ENCODE results near the gene LBH.
A peak's percentile ranks its signal among the peaks of the same experiment; 100 is the strongest.

Gene LBH

DNA sequence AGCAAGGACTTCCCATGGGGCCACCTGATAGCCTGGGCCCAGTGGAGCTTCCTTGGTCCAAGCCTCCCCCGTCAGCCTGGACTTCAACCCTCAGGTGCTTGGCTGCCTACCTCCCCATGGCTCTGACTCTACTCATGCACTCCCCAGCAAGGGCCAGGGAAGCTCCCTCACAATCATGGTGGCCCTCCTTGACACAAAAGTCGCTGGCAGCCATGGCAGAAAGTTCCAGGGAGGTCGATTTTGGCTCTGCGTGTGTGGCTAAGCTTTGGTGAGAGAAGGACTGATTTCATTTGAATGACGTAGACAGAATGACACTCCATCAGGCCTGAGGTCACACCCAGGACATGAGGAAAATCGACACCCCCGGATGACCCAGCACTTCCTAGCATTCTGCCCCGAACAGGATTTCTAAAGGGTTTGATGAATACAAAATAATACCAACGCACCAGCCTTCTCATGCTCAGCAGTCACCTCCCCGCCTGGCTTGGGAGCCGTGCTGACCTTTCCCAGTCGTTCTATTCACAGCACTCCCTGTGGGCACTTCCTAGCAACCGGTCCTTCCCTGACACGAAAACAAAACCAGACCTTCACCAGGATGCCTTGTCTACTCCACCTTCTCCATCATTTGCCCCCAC lies 52.7 kb downstream of the LBH start:
- H2AFZ ChIP-seq (ENCODE audit: low read depth, low read length), result no peak overlapping the region
- no peak overlapping the region for H3K4me2 ChIP-seq (ENCODE audit: insufficient read depth, low read length)
- TF ChIP-seq EZH2 (IDR thresholded peaks at IDR 0.05; ENCODE audit: borderline replicate concordance, low read depth, low read length, severe bottlenecking), result no peak
- TF ChIP-seq, protein P1, sequence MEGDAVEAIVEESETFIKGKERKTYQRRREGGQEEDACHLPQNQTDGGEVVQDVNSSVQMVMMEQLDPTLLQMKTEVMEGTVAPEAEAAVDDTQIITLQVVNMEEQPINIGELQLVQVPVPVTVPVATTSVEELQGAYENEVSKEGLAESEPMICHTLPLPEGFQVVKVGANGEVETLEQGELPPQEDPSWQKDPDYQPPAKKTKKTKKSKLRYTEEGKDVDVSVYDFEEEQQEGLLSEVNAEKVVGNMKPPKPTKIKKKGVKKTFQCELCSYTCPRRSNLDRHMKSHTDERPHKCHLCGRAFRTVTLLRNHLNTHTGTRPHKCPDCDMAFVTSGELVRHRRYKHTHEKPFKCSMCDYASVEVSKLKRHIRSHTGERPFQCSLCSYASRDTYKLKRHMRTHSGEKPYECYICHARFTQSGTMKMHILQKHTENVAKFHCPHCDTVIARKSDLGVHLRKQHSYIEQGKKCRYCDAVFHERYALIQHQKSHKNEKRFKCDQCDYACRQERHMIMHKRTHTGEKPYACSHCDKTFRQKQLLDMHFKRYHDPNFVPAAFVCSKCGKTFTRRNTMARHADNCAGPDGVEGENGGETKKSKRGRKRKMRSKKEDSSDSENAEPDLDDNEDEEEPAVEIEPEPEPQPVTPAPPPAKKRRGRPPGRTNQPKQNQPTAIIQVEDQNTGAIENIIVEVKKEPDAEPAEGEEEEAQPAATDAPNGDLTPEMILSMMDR (IDR thresholded peaks at IDR 0.05; ENCODE audit: borderline replicate concordance, extremely low read depth, low read length, poor library complexity, severe bottlenecking), result no peak
- peaks cover 8% of the 10 kb centered on the region for H3K4me1 ChIP-seq (ENCODE audit: insufficient read depth, low read length)
- no peaks in the 10 kb centered on the region for H3K36me3 ChIP-seq (ENCODE audit: insufficient read depth, low read length)
- DNase-seq (no peak), ATAC-seq (ENCODE audit: insufficient read depth, low read depth) (no peak)
- H3K79me2 ChIP-seq (ENCODE audit: insufficient read depth, low read length), result no peaks in the 10 kb centered on the region
- H3K4me3 ChIP-seq (ENCODE audit: low read depth in 1 of 2, low read length in 2 of 2), result no peak overlapping the region
- H3K27me3 ChIP-seq (ENCODE audit: insufficient read depth, low read length, poor library complexity), result no peaks in the 10 kb centered on the region
- no peaks in the 10 kb centered on the region for H3K9me3 ChIP-seq (ENCODE audit: insufficient read depth, low read length, severe bottlenecking)
- no peaks in the 10 kb centered on the region for H4K20me1 ChIP-seq (ENCODE audit: insufficient read depth, low read length)
- no peak overlapping the region for H3K27ac ChIP-seq (ENCODE audit: low read length)
- H3K9ac ChIP-seq (ENCODE audit: low read depth, low read length), result no peak overlapping the region

DNA sequence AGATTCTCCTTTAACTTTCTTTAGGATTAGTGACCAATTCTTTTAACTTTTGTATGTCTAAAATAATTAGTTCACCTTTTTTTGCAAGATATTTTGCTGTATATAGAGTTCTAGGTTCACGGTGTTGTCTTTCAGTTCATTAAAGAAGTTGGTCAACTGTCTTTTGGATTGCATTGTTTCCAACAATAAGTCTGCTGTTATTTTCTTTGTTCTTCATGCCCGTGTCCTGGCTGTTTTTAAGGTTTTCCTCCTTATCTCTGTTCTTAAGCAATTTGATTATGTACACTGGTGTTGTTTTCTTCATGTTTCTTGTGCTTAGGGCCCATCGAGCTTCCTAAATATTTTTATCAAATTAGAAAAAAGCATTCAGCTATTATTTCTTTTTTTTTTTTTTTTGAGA lies 54.4 kb downstream of the LBH start:
- peaks cover 8% of the 10 kb centered on the region for H3K4me1 ChIP-seq (ENCODE audit: insufficient read depth, low read length)
- no peaks in the 10 kb centered on the region for H3K36me3 ChIP-seq (ENCODE audit: insufficient read depth, low read length)
- no peak for ATAC-seq (ENCODE audit: insufficient read depth, low read depth)
- H2AFZ ChIP-seq (ENCODE audit: low read depth, low read length), result no peak overlapping the region
- H3K4me3 ChIP-seq (ENCODE audit: low read depth in 1 of 2, low read length in 2 of 2), result no peak overlapping the region
- H4K20me1 ChIP-seq (ENCODE audit: insufficient read depth, low read length), result no peaks in the 10 kb centered on the region
- TF ChIP-seq, protein P1 (IDR thresholded peaks at IDR 0.05; ENCODE audit: borderline replicate concordance, extremely low read depth, low read length, poor library complexity, severe bottlenecking), result no peak
- H3K27me3 ChIP-seq (ENCODE audit: insufficient read depth, low read length, poor library complexity), result no peaks in the 10 kb centered on the region
- H3K4me2 ChIP-seq (ENCODE audit: insufficient read depth, low read length), result no peak overlapping the region
- no peak overlapping the region for H3K27ac ChIP-seq (ENCODE audit: low read length)
- H3K79me2 ChIP-seq (ENCODE audit: insufficient read depth, low read length), result no peaks in the 10 kb centered on the region
- H3K9ac ChIP-seq (ENCODE audit: low read depth, low read length), result no peak overlapping the region
- no peaks in the 10 kb centered on the region for H3K9me3 ChIP-seq (ENCODE audit: insufficient read depth, low read length, severe bottlenecking)
- no peak for DNase-seq

DNA sequence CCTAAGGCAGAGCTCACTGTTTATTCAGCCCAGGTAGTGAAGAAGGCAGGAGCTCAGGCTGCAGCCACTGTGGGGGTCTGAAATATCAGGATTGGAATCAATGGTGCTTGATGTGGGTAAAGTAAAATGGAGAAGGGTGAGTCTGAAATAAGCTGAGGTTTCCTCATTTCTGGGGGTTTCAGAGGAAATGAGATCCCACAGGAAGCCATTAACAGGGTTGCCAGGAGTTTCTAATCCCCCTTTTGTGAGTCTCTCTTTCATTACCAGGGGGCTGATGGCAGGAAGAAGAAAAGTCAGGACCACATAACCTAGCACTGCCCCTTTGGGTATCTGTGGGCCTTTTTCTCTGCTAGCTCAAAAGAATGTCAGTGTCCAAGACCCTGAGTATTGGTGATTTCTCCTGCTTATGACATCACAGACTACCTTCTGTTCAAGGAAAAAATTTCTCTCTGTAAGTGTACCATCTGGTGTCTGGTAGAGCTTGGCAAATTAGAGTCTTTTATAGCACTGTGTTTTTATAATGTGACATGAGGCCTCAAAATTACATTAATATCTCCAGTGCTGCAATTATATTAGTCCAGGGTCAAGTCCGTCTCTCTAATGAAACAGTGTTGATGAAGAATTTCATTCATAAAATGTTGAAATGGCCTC lies 56.0 kb downstream of the LBH start:
- no peak overlapping the region for H3K27ac ChIP-seq (ENCODE audit: low read length)
- H3K79me2 ChIP-seq (ENCODE audit: insufficient read depth, low read length), result no peaks in the 10 kb centered on the region
- H3K4me3 ChIP-seq (ENCODE audit: low read depth in 1 of 2, low read length in 2 of 2), result no peak overlapping the region
- no peak overlapping the region for H2AFZ ChIP-seq (ENCODE audit: low read depth, low read length)
- H3K36me3 ChIP-seq (ENCODE audit: insufficient read depth, low read length), result no peaks in the 10 kb centered on the region
- TF ChIP-seq, protein P1 (IDR thresholded peaks at IDR 0.05; ENCODE audit: borderline replicate concordance, extremely low read depth, low read length, poor library complexity, severe bottlenecking), result no peak
- no peak for TF ChIP-seq EZH2 (IDR thresholded peaks at IDR 0.05; ENCODE audit: borderline replicate concordance, low read depth, low read length, severe bottlenecking)
- no peak overlapping the region for H3K4me2 ChIP-seq (ENCODE audit: insufficient read depth, low read length)
- ATAC-seq (ENCODE audit: insufficient read depth, low read depth) (peak; percentile 74), DNase-seq (peak; percentile 17)
- H3K4me1 ChIP-seq (ENCODE audit: insufficient read depth, low read length), result peaks cover 8% of the 10 kb centered on the region
- no peaks in the 10 kb centered on the region for H3K9me3 ChIP-seq (ENCODE audit: insufficient read depth, low read length, severe bottlenecking)
- H3K27me3 ChIP-seq (ENCODE audit: insufficient read depth, low read length, poor library complexity), result no peaks in the 10 kb centered on the region
- no peak overlapping the region for H3K9ac ChIP-seq (ENCODE audit: low read depth, low read length)
- no peaks in the 10 kb centered on the region for H4K20me1 ChIP-seq (ENCODE audit: insufficient read depth, low read length)
